Thymus (tissue), 11 donors: ENCODE results near the gene REG3A. TPM values are rescaled to one million over a fixed set of nuclear protein-coding genes. Genes with fewer than 3 reads are reported as not detected.

Experiments used
- DNase-seq, 9 donors: peaks; one replicate each; pipeline ENCODE4 v3.0.0-alpha.2; 2013; ENCODE audit warnings: low spot score in 9 of 9, low read depth in 6 of 9, missing footprints in 1 of 9
- H3K27ac ChIP-seq, 2 donors: one replicate each; pipeline ENCODE4 v1.5.1; 2013; ENCODE audit warnings: control low read depth in 1 of 2, low read depth in 1 of 2, low read length in 1 of 2, mild to moderate bottlenecking in 1 of 2, moderate library complexity in 1 of 2
- H3K27me3 ChIP-seq, 2 donors: one replicate each; pipeline ENCODE4 v1.5.1; 2013; ENCODE audit warnings: low read length in 1 of 2; ENCODE audit not compliant: control insufficient read depth in 2 of 2, insufficient read depth in 1 of 2
- H3K36me3 ChIP-seq, 2 donors: one replicate each; pipeline ENCODE4 v1.5.1; 2013; ENCODE audit warnings: low read length in 1 of 2, mild to moderate bottlenecking in 1 of 2, moderate library complexity in 1 of 2; ENCODE audit not compliant: control insufficient read depth in 2 of 2, insufficient read depth in 2 of 2
- H3K4me1 ChIP-seq, 2 donors: one replicate each; pipeline ENCODE4 v1.5.1; 2013; ENCODE audit warnings: low read length in 2 of 2; ENCODE audit not compliant: control insufficient read depth in 2 of 2, insufficient read depth in 2 of 2
- H3K4me3 ChIP-seq, 2 donors: one replicate each; pipeline ENCODE4 v1.5.1; 2013; ENCODE audit warnings: low read length in 2 of 2, control low read depth in 1 of 2, mild to moderate bottlenecking in 1 of 2
- H3K9me3 ChIP-seq, 2 donors: one replicate each; pipeline ENCODE4 v1.5.1; 2013; ENCODE audit warnings: low read length in 1 of 2, mild to moderate bottlenecking in 1 of 2; ENCODE audit not compliant: control insufficient read depth in 2 of 2, insufficient read depth in 1 of 2
- WGBS: extraction: QIAGEN DNeasy Blood & Tissue Kit; methylation state at CpG from one replicate; pipeline ENCODE4 v1.1.7; 2013; 5-methylcytosine and 5-hydroxymethylcytosine counted together
- polyA plus RNA-seq: library from polyadenylated mRNA; stranded (reverse); fragments of 200-250 nt; gene quantifications from one replicate; pipeline ENCODE4 v1.2.3, GENCODE V29; 2013
- total RNA-seq: library from RNA; stranded (reverse); fragments of 120-200 nt; gene quantifications from one replicate; pipeline ENCODE4 v1.2.4, GENCODE V29; 2013
- donor health status: healthy.

Gene REG3A
- total and polyA plus RNA-seq, 2 donors: 0.05 to 0.82 TPM

GRCh38 chr2:79129260-79129659 lies 30.3 kb downstream of the REG3A start:
- H3K27me3 ChIP-seq: no peaks in the 10 kb centered on the region
- WGBS: 93% methylated on average over 6 of the region's 6 CpGs
- H3K4me1 ChIP-seq: no peaks in the 10 kb centered on the region
- no peaks in the 10 kb centered on the region for H3K9me3 ChIP-seq
- no peaks in the 10 kb centered on the region for H3K36me3 ChIP-seq
- H3K27ac ChIP-seq: no peak overlapping the region
- DNase-seq: no peak
- no peak overlapping the region for H3K4me3 ChIP-seq

- Histone ChIP-seq H3K27ac (no peak overlapping the region), H3K4me3 (no peak overlapping the region), H3K36me3 (no peaks in the 10 kb centered on the region), H3K9me3 (no peaks in the 10 kb centered on the region), H3K27me3 (no peaks in the 10 kb centered on the region), H3K4me1 (no peaks in the 10 kb centered on the region)
- no peak for DNase-seq
- WGBS: 94% methylated on average over 3 of the region's 3 CpGs
These were observed 31.1 kb downstream of the REG3A start for GRCh38 chr2:79128406-79128805.

GRCh38 chr2:79125721-79125985 lies 33.9 kb downstream of the REG3A start:
- Histone ChIP-seq H3K27me3 (no peaks in the 10 kb centered on the region), H3K27ac (no peak overlapping the region), H3K4me1 (no peaks in the 10 kb centered on the region), H3K9me3 (no peaks in the 10 kb centered on the region), H3K36me3 (no peaks in the 10 kb centered on the region), H3K4me3 (no peak overlapping the region)
- 96% methylated on average over 3 of the region's 3 CpGs for WGBS
- DNase-seq: no peak

GRCh38 chr2:79124907-79125720 lies 34.4 kb downstream of the REG3A start:
- Histone ChIP-seq H3K4me1 (no peaks in the 10 kb centered on the region), H3K9me3 (no peaks in the 10 kb centered on the region), H3K4me3 (no peak overlapping the region), H3K27ac (no peak overlapping the region), H3K36me3 (no peaks in the 10 kb centered on the region), H3K27me3 (no peaks in the 10 kb centered on the region)
- no peak for DNase-seq
- WGBS: 52% methylated on average over 9 of the region's 9 CpGs

GRCh38 chr2:79122676-79123075 lies 36.9 kb downstream of the REG3A start:
- Histone ChIP-seq H3K4me1 (no peaks in the 10 kb centered on the region), H3K9me3 (no peaks in the 10 kb centered on the region), H3K4me3 (no peak overlapping the region), H3K27ac (no peak overlapping the region), H3K36me3 (no peaks in the 10 kb centered on the region), H3K27me3 (no peaks in the 10 kb centered on the region)
- no peak for DNase-seq
- 97% methylated on average over 2 of the region's 2 CpGs for WGBS

- 80% methylated on average over 6 of the region's 6 CpGs for WGBS
- Histone ChIP-seq H3K36me3 (no peaks in the 10 kb centered on the region), H3K27ac (no peak within 1 kb of the TSS), H3K4me3 (no peak within 1 kb of the TSS), H3K9me3 (no peaks in the 10 kb centered on the region), H3K27me3 (no peaks in the 10 kb centered on the region), H3K4me1 (no peaks in the 10 kb centered on the region)
- no peak for DNase-seq
These were observed 39.3 kb downstream of the REG3A start, which contains the start of gene REG1A for GRCh38 chr2:79120194-79120713. Gene REG1A, plus strand, starts transcription at chr2:79120488. Its CDS starts 374 bp downstream, at chr2:79120862.

- Histone ChIP-seq H3K4me3 (no peak overlapping the region), H3K27me3 (no peaks in the 10 kb centered on the region), H3K27ac (no peak overlapping the region), H3K9me3 (no peaks in the 10 kb centered on the region), H3K36me3 (no peaks in the 10 kb centered on the region), H3K4me1 (no peaks in the 10 kb centered on the region)
- 90% methylated on average over 2 of the region's 2 CpGs for WGBS
- DNase-seq: no peak
These were observed 42.3 kb downstream of the REG3A start for GRCh38 chr2:79116997-79117928.

GRCh38 chr2:79114797-79115494 lies 44.6 kb downstream of the REG3A start:
- 80% methylated on average over 3 of the region's 3 CpGs for WGBS
- no peak overlapping the region for H3K4me3 ChIP-seq
- DNase-seq: no peak
- H3K36me3 ChIP-seq: no peaks in the 10 kb centered on the region
- no peaks in the 10 kb centered on the region for H3K9me3 ChIP-seq
- H3K27ac ChIP-seq: no peak overlapping the region
- no peaks in the 10 kb centered on the region for H3K27me3 ChIP-seq
- H3K4me1 ChIP-seq: no peaks in the 10 kb centered on the region
